ENCODE results near the gene CAPZA2. TPM values are rescaled to one million over a fixed set of nuclear protein-coding genes. Genes with fewer than 3 reads are reported as not detected.
"Not testable (repeated sequence)": the region's sequence is repeated elsewhere in the genome, so short reads cannot be mapped to it uniquely, and the experiment has no call there.

Gene CAPZA2
- total RNA-seq, 2 experiments from 2014 or later = 134 to 182 TPM

- Mint-ChIP-seq H3K27ac (no peak overlapping the region), H3K4me1 (peaks cover 4% of the 10 kb centered on the region), H3K4me3 (no peak overlapping the region), H3K27me3 (no peaks in the 10 kb centered on the region), H3K9me3 (no peaks in the 10 kb centered on the region), H3K36me3 (ENCODE audit: low read depth) (no peaks in the 10 kb centered on the region)
- DNase-seq = no peak
- CTCF ChIA-PET = interaction anchor here (0.9 kb wide), 1 partner anchor 14 kb away, joined by 3 read pairs; no protein-coding TSS in a partner anchor
- POLR2A ChIA-PET = no interaction called here
These were observed 108.0 kb downstream of the CAPZA2 start for GRCh38 chr7:116970238-116970910.

GRCh38 chr7:116971153-116971552, 108.8 kb downstream of the CAPZA2 start:
- H3K27ac Mint-ChIP-seq; H3K36me3 Mint-ChIP-seq (ENCODE audit: low read depth); H3K27me3 Mint-ChIP-seq; CTCF ChIA-PET; H3K4me3 Mint-ChIP-seq; H3K9me3 Mint-ChIP-seq; DNase-seq; H3K4me1 Mint-ChIP-seq; POLR2A ChIA-PET: not testable (repeated sequence)

Other genes with a start within 250 kb of the CAPZA2 start
- under 1 TPM; 0.21 to 0.22 TPM for gene MET, start 190.4 kb upstream of the CAPZA2 start, total RNA-seq
- 1 to 10 TPM; 5.2 to 7.0 TPM for gene ST7, start 90.9 kb downstream of the CAPZA2 start, total RNA-seq